HL-60 (cell line): ENCODE data around the gene MRPS21.

Source experiments
- TF ChIP-seq, protein P1 (sequence below): IDR thresholded peaks from one replicate; pipeline ENCODE4 v1.5.1; 2011; ENCODE audit warnings: low read length, control low read depth, inconsistent platforms; ENCODE audit not compliant: insufficient read depth
- TF ChIP-seq, protein P2 (sequence below): IDR thresholded peaks from 2 replicates; pipeline ENCODE4 v1.6.1; 2012; ENCODE audit warnings: low read depth; ENCODE audit not compliant: insufficient replicate concordance

DNA sequence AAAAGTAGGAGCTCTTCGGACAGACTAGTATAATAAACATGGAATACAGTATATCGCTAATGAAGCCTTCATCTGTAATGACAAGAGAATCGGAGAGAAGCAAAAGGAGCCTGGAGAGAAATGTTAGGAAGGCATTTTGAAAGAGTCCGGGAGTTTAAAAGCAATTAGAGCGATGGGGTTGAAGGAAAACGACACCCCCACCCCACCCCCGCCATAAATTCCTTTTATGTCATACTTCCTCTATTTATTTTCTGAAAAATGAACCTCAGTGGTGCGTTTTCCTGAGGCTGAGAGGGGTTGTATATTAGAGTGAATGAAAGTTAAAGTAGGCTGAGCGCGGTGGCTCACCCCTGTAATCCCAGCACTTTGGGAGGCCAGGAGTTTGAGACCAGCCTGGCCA, 24.2 kb upstream of the MRPS21 start:
- TF ChIP-seq, protein P1, sequence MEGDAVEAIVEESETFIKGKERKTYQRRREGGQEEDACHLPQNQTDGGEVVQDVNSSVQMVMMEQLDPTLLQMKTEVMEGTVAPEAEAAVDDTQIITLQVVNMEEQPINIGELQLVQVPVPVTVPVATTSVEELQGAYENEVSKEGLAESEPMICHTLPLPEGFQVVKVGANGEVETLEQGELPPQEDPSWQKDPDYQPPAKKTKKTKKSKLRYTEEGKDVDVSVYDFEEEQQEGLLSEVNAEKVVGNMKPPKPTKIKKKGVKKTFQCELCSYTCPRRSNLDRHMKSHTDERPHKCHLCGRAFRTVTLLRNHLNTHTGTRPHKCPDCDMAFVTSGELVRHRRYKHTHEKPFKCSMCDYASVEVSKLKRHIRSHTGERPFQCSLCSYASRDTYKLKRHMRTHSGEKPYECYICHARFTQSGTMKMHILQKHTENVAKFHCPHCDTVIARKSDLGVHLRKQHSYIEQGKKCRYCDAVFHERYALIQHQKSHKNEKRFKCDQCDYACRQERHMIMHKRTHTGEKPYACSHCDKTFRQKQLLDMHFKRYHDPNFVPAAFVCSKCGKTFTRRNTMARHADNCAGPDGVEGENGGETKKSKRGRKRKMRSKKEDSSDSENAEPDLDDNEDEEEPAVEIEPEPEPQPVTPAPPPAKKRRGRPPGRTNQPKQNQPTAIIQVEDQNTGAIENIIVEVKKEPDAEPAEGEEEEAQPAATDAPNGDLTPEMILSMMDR, result no peak
- TF ChIP-seq, protein P2, sequence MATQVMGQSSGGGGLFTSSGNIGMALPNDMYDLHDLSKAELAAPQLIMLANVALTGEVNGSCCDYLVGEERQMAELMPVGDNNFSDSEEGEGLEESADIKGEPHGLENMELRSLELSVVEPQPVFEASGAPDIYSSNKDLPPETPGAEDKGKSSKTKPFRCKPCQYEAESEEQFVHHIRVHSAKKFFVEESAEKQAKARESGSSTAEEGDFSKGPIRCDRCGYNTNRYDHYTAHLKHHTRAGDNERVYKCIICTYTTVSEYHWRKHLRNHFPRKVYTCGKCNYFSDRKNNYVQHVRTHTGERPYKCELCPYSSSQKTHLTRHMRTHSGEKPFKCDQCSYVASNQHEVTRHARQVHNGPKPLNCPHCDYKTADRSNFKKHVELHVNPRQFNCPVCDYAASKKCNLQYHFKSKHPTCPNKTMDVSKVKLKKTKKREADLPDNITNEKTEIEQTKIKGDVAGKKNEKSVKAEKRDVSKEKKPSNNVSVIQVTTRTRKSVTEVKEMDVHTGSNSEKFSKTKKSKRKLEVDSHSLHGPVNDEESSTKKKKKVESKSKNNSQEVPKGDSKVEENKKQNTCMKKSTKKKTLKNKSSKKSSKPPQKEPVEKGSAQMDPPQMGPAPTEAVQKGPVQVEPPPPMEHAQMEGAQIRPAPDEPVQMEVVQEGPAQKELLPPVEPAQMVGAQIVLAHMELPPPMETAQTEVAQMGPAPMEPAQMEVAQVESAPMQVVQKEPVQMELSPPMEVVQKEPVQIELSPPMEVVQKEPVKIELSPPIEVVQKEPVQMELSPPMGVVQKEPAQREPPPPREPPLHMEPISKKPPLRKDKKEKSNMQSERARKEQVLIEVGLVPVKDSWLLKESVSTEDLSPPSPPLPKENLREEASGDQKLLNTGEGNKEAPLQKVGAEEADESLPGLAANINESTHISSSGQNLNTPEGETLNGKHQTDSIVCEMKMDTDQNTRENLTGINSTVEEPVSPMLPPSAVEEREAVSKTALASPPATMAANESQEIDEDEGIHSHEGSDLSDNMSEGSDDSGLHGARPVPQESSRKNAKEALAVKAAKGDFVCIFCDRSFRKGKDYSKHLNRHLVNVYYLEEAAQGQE, result no peak
